ENCODE data around the gene KLF16.

The KLF16 gene

GRCh38 chr19:1822210-1822609 is 41.2 kb downstream of the KLF16 start:
- no peak overlapping the region for H3K4me3 ChIP-seq (replicated peaks; ENCODE audit: low read depth, low read length)
- no peak for TF ChIP-seq CTCF (IDR thresholded peaks at IDR 0.05; ENCODE audit: low read length, missing control alignments)
- DNase-seq (ENCODE audit: low read depth) = no peak

GRCh38 chr19:1819341-1820255 is 43.8 kb downstream of the KLF16 start:
- TF ChIP-seq CTCF (IDR thresholded peaks at IDR 0.05; ENCODE audit: low read length, missing control alignments) = no peak
- DNase-seq (ENCODE audit: low read depth) = no peak
- no peak overlapping the region for H3K4me3 ChIP-seq (replicated peaks; ENCODE audit: low read depth, low read length)

GRCh38 chr19:1818549-1819195 is 44.7 kb downstream of the KLF16 start:
- no peak overlapping the region for H3K4me3 ChIP-seq (replicated peaks; ENCODE audit: low read depth, low read length)
- TF ChIP-seq CTCF (IDR thresholded peaks at IDR 0.05; ENCODE audit: low read length, missing control alignments) = no peak
- no peak for DNase-seq (ENCODE audit: low read depth)

- no peak for DNase-seq (ENCODE audit: low read depth)
- H3K4me3 ChIP-seq (replicated peaks; ENCODE audit: low read depth, low read length) = no peak overlapping the region
- TF ChIP-seq CTCF (IDR thresholded peaks at IDR 0.05; ENCODE audit: low read length, missing control alignments) = no peak
Observed at GRCh38 chr19:1817553-1818179, 45.7 kb downstream of the KLF16 start.

- no peak for DNase-seq (ENCODE audit: low read depth)
- no peak overlapping the region for H3K4me3 ChIP-seq (replicated peaks; ENCODE audit: low read depth, low read length)
- no peak for TF ChIP-seq CTCF (IDR thresholded peaks at IDR 0.05; ENCODE audit: low read length, missing control alignments)
Observed at GRCh38 chr19:1816530-1817298, 46.7 kb downstream of the KLF16 start.

All from fibroblast of pulmonary artery (primary cell).